ENCODE results near the gene ELP1.

DNA sequence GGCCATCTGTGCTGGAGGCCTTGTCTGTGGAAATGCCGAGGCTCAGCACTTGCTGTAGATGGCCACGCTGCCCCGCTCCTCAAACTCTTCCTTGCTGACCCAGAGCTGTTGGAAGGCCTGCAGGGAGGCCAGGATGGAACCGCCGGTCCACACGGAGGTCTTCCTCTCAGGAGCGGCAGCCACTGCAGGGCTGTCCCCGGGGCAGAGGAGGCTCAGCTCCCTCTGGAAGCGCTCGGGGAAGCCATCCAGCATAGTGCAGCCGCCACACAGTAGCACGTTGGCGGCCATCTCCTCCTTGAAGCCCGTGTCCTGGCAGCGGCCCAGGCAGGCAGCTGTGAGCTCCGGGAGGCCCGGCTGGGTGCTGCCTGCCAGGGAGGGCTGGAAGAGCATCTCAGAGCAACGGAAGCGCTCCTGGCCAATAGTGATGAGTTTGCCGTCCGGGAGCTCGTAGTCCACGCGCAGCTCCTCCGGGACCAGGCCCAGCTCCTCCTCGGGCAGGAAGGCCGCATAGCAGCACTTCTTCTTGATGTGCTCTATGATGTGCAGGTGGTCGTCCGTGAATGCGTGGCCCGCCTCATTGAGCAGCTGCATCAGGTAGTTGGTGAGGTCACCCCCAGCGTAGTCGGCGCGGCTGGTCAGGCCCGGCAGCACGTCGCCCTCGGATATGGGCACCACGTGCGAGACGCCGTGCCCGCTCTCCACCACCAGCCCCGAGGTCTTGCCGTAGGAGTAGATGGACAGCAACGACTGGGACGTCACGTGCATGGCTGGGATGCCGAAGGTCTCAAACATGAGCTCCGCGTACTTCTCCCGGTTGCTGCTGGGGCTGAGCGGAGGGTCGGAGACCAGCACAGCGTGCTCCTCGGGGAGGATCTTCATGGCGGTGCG is 79.0 kb downstream of the ELP1 start:
- TF ChIP-seq POLR2AphosphoS5 (IDR thresholded peaks at IDR 0.05; ENCODE audit: low read depth, low read length) (no peak), TAF1 (IDR thresholded peaks at IDR 0.05; ENCODE audit: borderline replicate concordance, insufficient read depth, low read length) (no peak), SIN3A (IDR thresholded peaks at IDR 0.05; ENCODE audit: borderline replicate concordance, insufficient read depth, low read length) (no peak), FOXP2 (optimal IDR thresholded peaks at IDR 0.05; ENCODE audit: borderline replicate concordance, extremely low read depth, extremely low read length, insufficient read depth) (no peak)
- TF ChIP-seq, protein P1, sequence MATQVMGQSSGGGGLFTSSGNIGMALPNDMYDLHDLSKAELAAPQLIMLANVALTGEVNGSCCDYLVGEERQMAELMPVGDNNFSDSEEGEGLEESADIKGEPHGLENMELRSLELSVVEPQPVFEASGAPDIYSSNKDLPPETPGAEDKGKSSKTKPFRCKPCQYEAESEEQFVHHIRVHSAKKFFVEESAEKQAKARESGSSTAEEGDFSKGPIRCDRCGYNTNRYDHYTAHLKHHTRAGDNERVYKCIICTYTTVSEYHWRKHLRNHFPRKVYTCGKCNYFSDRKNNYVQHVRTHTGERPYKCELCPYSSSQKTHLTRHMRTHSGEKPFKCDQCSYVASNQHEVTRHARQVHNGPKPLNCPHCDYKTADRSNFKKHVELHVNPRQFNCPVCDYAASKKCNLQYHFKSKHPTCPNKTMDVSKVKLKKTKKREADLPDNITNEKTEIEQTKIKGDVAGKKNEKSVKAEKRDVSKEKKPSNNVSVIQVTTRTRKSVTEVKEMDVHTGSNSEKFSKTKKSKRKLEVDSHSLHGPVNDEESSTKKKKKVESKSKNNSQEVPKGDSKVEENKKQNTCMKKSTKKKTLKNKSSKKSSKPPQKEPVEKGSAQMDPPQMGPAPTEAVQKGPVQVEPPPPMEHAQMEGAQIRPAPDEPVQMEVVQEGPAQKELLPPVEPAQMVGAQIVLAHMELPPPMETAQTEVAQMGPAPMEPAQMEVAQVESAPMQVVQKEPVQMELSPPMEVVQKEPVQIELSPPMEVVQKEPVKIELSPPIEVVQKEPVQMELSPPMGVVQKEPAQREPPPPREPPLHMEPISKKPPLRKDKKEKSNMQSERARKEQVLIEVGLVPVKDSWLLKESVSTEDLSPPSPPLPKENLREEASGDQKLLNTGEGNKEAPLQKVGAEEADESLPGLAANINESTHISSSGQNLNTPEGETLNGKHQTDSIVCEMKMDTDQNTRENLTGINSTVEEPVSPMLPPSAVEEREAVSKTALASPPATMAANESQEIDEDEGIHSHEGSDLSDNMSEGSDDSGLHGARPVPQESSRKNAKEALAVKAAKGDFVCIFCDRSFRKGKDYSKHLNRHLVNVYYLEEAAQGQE (IDR thresholded peaks at IDR 0.05; ENCODE audit: insufficient read depth in 1 of 2, low read depth in 2 of 2, low read length in 2 of 2) = no peak

All from PFSK-1 (cell line).